Retinal pigment epithelial cell (primary cell): Measurements from ENCODE around the gene MYOCOS.
"Not testable (repeated sequence)": the region's sequence is repeated elsewhere in the genome, so short reads cannot be mapped to it uniquely, and the experiment has no call there.

Source experiments
- DNase-seq: peaks from one replicate; pipeline ENCODE4 v3.0.0-alpha.2; 2010; ENCODE audit warnings: low read depth
- H3K4me3 ChIP-seq: 2 replicates; pipeline ENCODE4 v1.5.1; 2011; ENCODE audit warnings: mild to moderate bottlenecking, low read length, control low read depth, moderate library complexity
- TF ChIP-seq, protein P1 (sequence below): conservative IDR thresholded peaks from 2 replicates; pipeline ENCODE4 v1.5.1; 2011; ENCODE audit warnings: low read depth, low read length, control low read depth, inconsistent platforms

MYOCOS gene

DNA sequence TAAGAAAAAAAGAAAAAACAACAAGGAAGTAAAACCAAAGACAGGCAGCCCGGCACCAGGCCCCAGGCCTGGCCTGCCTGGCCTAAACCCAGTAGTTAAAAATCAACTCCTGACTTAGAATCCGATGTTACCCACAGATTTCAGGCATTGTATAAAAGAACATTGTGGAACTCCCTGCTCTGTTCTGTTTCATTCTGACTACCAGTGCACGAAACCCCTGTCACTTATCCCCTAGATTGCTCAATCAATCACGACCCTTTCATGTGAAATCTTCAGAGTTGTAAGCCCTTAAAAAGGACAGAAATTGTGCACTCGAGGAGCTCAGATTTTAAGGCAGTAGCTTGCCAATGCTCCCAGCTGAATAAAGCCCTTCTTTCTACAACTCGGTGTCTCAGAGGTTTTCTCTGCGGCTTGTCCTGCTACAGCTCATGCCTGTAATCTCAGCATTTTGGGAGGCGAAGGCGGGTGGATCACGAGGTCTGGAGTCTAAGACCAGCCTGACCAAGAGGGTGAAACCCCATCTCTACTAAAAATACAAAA is 15.6 kb upstream of the MYOCOS start:
- DNase-seq: no peak
- H3K4me3 ChIP-seq: no peak overlapping the region
- TF ChIP-seq, protein P1, sequence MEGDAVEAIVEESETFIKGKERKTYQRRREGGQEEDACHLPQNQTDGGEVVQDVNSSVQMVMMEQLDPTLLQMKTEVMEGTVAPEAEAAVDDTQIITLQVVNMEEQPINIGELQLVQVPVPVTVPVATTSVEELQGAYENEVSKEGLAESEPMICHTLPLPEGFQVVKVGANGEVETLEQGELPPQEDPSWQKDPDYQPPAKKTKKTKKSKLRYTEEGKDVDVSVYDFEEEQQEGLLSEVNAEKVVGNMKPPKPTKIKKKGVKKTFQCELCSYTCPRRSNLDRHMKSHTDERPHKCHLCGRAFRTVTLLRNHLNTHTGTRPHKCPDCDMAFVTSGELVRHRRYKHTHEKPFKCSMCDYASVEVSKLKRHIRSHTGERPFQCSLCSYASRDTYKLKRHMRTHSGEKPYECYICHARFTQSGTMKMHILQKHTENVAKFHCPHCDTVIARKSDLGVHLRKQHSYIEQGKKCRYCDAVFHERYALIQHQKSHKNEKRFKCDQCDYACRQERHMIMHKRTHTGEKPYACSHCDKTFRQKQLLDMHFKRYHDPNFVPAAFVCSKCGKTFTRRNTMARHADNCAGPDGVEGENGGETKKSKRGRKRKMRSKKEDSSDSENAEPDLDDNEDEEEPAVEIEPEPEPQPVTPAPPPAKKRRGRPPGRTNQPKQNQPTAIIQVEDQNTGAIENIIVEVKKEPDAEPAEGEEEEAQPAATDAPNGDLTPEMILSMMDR: no peak

GRCh38 chr1:171610385-171610784 is 11.7 kb upstream of the MYOCOS start:
- no peak for DNase-seq
- H3K4me3 ChIP-seq: no peak overlapping the region
- TF ChIP-seq, protein P1: no peak

GRCh38 chr1:171611306-171611705 is 10.7 kb upstream of the MYOCOS start:
- TF ChIP-seq, protein P1: no peak
- H3K4me3 ChIP-seq: no peak overlapping the region
- no peak for DNase-seq

DNA sequence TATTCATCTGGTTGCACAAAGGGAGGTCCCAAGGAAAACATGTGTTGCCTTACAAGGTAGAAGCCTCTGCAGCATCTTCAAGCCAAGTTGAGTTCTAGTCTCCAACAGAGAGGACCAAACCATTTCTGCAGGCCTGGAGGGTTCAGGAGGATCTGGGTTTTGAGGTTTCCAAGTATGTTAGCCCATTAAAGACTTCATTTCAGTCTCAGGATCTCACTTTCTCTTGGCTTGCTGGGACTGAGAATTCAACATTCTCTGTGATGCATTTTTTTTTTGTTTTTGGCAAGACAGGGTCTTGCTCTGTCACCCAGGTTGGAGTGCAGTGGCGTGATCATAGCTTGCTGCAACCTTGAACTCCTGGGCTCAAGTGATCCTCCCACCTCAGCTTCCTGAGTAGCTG is 8.8 kb upstream of the MYOCOS start:
- H3K4me3 ChIP-seq: no peak overlapping the region
- DNase-seq: no peak
- TF ChIP-seq, protein P1: no peak

GRCh38 chr1:171615122-171615906 is 6.7 kb upstream of the MYOCOS start:
- not testable (repeated sequence) for DNase-seq, H3K4me3 ChIP-seq

DNA sequence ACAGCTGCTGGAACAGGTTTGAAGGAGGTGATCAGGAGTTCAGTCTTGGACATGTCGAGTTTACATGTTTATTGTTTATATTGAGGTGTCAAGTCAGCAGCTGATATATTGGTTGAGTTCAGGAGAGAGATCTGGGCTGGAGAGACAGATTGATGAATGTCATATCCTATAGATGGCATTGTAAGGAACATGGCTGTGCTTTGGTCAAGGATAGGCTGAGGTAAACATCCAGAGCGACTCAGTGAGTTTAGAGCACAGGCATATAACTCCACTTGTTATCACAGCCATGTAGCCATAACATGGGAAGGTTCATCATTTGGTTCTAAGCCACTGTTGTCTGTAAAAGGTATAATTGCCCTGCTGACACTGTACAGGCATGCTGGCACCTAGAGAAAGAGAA is 5.5 kb upstream of the MYOCOS start:
- DNase-seq: no peak
- TF ChIP-seq, protein P1: no peak
- H3K4me3 ChIP-seq: no peak overlapping the region

DNA sequence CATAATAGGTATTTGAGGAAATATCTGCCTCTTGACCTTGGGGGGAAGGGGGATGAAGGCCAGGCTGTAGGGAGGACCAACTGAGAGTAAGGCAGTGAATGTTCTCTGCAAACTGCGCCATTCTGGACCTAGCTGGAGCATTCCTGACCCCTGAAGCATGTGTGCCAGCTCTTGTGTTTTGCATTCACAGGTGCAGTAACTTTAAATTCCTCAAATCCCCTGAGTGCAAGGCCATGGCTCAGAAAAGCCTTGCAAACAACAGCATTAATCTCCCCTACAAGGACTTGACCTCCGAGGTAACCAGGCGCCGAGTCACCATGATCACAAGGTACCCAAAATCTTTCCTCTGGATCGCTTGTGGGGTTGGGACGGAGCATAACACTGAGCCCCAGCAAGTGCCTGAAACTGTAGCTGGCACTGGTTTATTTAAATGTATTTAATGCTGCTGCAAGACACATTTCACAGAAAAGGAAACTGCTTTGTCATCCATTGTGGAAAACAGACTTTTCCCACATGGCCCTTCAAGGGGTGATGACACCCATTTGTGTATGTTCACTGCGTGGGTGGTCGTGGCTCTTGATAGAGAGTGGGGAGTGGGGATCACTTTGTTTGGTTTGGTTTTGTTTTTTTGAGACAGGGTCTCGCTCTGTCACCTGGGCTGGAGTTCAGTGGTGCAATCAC is 1.7 kb downstream of the MYOCOS start:
- DNase-seq: no peak
- no peak overlapping the region for H3K4me3 ChIP-seq
- TF ChIP-seq, protein P1: no peak
